Fibroblast of lung (primary cell): ENCODE data around the gene SKP1.

Experiments
- EZH2 ChIP-seq: IDR thresholded peaks from 2 replicates; pipeline ENCODE4 v1.5.1; 2012; ENCODE audit warnings: low read length, control low read depth, mild to moderate bottlenecking; ENCODE audit errors: missing control alignments
- TF ChIP-seq, protein P1 (sequence below), 2 donors: IDR thresholded peaks in 1 of 2; conservative IDR thresholded peaks in 1 of 2; 1 replicate in 1 of 2; 2 replicates in 1 of 2; pipeline ENCODE4 v1.5.1; 2011 to 2012; ENCODE audit warnings: low read length in 2 of 2, control low read depth in 1 of 2, inconsistent platforms in 1 of 2, low read depth in 1 of 2, mild to moderate bottlenecking in 1 of 2

- TF ChIP-seq, protein P1, sequence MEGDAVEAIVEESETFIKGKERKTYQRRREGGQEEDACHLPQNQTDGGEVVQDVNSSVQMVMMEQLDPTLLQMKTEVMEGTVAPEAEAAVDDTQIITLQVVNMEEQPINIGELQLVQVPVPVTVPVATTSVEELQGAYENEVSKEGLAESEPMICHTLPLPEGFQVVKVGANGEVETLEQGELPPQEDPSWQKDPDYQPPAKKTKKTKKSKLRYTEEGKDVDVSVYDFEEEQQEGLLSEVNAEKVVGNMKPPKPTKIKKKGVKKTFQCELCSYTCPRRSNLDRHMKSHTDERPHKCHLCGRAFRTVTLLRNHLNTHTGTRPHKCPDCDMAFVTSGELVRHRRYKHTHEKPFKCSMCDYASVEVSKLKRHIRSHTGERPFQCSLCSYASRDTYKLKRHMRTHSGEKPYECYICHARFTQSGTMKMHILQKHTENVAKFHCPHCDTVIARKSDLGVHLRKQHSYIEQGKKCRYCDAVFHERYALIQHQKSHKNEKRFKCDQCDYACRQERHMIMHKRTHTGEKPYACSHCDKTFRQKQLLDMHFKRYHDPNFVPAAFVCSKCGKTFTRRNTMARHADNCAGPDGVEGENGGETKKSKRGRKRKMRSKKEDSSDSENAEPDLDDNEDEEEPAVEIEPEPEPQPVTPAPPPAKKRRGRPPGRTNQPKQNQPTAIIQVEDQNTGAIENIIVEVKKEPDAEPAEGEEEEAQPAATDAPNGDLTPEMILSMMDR (conservative IDR thresholded peaks at IDR 0.05 in 1 of 2, IDR thresholded peaks at IDR 0.05 in 1 of 2; ENCODE audit: low read depth in 1 of 2, low read length in 2 of 2), result no peak
- TF ChIP-seq EZH2, result no peak
These were observed 32.9 kb upstream of the SKP1 start for GRCh38 chr5:134209477-134210245.
